K562 (cell line): ENCODE results near the gene ZCCHC14. TPM values are rescaled to one million over a fixed set of nuclear protein-coding genes. Genes with fewer than 3 reads are reported as not detected.
A peak's percentile ranks its signal among the peaks of the same experiment; 100 is the strongest.

Source experiments
- ATAC-seq: fragments of 200-7000 bp; cut with Tn5 transposase; 3 replicates; pipeline ENCODE4 v1.9.1; 2020; ENCODE audit warnings: moderate library complexity
- BruUV-seq: library from RNA; stranded (reverse); fragments of 400-500 nt; replicated peaks from 2 replicates; lab custom pipeline; 2021; lab: Mats Ljungman, UMichigan
- CTCF ChIA-PET: fragments of 300-600 bp; formaldehyde crosslinking; extraction: SDS; loops from one replicate; lab custom pipeline; 2021; ENCODE audit warnings: low intra/inter-chr PET ratio; lab: Yijun Ruan, JAX
- POLR2A ChIA-PET: fragments of 300-600, 350-650 bp; sonication (Branson Sonifier 250); formaldehyde crosslinking; extraction: SDS; loops from one replicate; lab custom pipeline; 2021; ENCODE audit warnings: antibody characterized with exemption, inconsistent platforms; lab: Yijun Ruan, JAX
- DNase-seq, 4 experiments: peaks; one replicate each; pipeline versions ENCODE4 v3.0.0 to v3.0.0-alpha.2; 2011 to 2018; ENCODE audit warnings: low spot score in 3 of 4, mixed read lengths in 3 of 4; ENCODE audit errors: extremely low read depth in 1 of 4
- FAIRE-seq: peaks from 2 replicates; lab custom pipeline; 2011; peaks lifted over from hg19 to GRCh38; lab: Jason Lieb, UNC
- H2AFZ ChIP-seq: 2 replicates; pipeline ENCODE4 v1.6.0; 2011; ENCODE audit warnings: low read depth, low read length, control low read depth, inconsistent platforms
- H3K27ac ChIP-seq: fragments of 200-600 bp; 3 replicates; pipeline ENCODE4 v1.8.0; 2011; ENCODE audit warnings: low read depth, mild to moderate bottlenecking, control low read depth, inconsistent platforms, low read length, moderate library complexity, mixed read lengths; ENCODE audit errors: extremely low read depth
- H3K27me3 ChIP-seq, 2 experiments: fragments of 300-600 bp in 1 of 2; 2 replicates in 1 of 2; 3 replicates in 1 of 2; pipeline versions ENCODE4 v1.6.0 to v1.8.0; 2011; ENCODE audit warnings: inconsistent platforms in 2 of 2, low read length in 2 of 2, mild to moderate bottlenecking in 1 of 2, mixed read lengths in 1 of 2, moderate library complexity in 1 of 2; ENCODE audit not compliant: control insufficient read depth in 2 of 2, insufficient read depth in 2 of 2
- H3K36me3 ChIP-seq: fragments of 300-600 bp; 3 replicates; pipeline ENCODE4 v1.8.0; 2011; ENCODE audit warnings: mild to moderate bottlenecking, low read length, inconsistent platforms; ENCODE audit not compliant: control insufficient read depth, insufficient read depth
- H3K4me1 ChIP-seq, 2 experiments: fragments of 200-600 bp in 1 of 2; replicated peaks in 1 of 2; 2 replicates in 1 of 2; 3 replicates in 1 of 2; pipeline versions ENCODE4 v1.5.1 to v1.8.0; 2011; ENCODE audit warnings: inconsistent platforms in 2 of 2, low read length in 2 of 2, mild to moderate bottlenecking in 1 of 2, mixed read lengths in 1 of 2, moderate library complexity in 1 of 2; ENCODE audit not compliant: control insufficient read depth in 2 of 2, insufficient read depth in 2 of 2
- H3K4me2 ChIP-seq: 2 replicates; pipeline ENCODE4 v1.6.1; 2011; ENCODE audit warnings: low read length, control low read depth, inconsistent platforms, mixed read lengths; ENCODE audit not compliant: insufficient read depth
- H3K4me3 ChIP-seq: fragments of 200-600 bp; sonication (generic), shearing (Covaris generic); 2 replicates; pipeline ENCODE4 v1.5.1; 2016; ENCODE audit warnings: control low read depth, inconsistent platforms
- H3K79me2 ChIP-seq: fragments of 200-600 bp; 3 replicates; pipeline ENCODE4 v1.8.0; 2011; ENCODE audit warnings: low read length, inconsistent platforms; ENCODE audit not compliant: control insufficient read depth, insufficient read depth
- H3K9ac ChIP-seq, 2 experiments: 2 replicates each; pipeline versions ENCODE4 v1.6.0 to v1.6.1; 2011; ENCODE audit warnings: low read depth in 2 of 2, low read length in 2 of 2, control low read depth in 1 of 2, inconsistent platforms in 1 of 2, mild to moderate bottlenecking in 1 of 2, mixed read lengths in 1 of 2; ENCODE audit not compliant: insufficient read depth in 1 of 2
- H3K9me1 ChIP-seq: one replicate; pipeline ENCODE4 v1.6.0; 2011; ENCODE audit warnings: inconsistent platforms, mild to moderate bottlenecking, low read length, moderate library complexity; ENCODE audit not compliant: control insufficient read depth, insufficient read depth
- H3K9me3 ChIP-seq: replicated peaks from 2 replicates; pipeline ENCODE4 v1.5.1; 2011; ENCODE audit warnings: low read depth, low read length, inconsistent platforms; ENCODE audit not compliant: control insufficient read depth, insufficient read depth
- H4K20me1 ChIP-seq: replicated peaks from 2 replicates; pipeline ENCODE4 v1.6.1; 2011; ENCODE audit warnings: low read length, inconsistent platforms, mixed read lengths; ENCODE audit not compliant: control insufficient read depth, insufficient read depth
- ATF3 ChIP-seq, 2 experiments: fragments of 450-650 bp in 1 of 2; sonication (generic) in 1 of 2; formaldehyde crosslinking in 1 of 2; IDR thresholded peaks in 1 of 2; conservative IDR thresholded peaks in 1 of 2; 2 replicates each; pipeline versions ENCODE4 v1.6.1 to v1.8.1; 2016 to 2023; ENCODE audit warnings: mild to moderate bottlenecking in 2 of 2, moderate library complexity in 2 of 2, inconsistent platforms in 1 of 2, missing genetic modification reagents in 1 of 2
- CBX2 ChIP-seq: fragments of 200-600 bp; sonication (generic); IDR thresholded peaks from one replicate; pipeline ENCODE4 v1.6.1; 2012; ENCODE audit warnings: mild to moderate bottlenecking, low read length, inconsistent platforms; ENCODE audit not compliant: insufficient read depth, poor library complexity, severe bottlenecking
- CCNT2 ChIP-seq: IDR thresholded peaks from 2 replicates; pipeline ENCODE4 v1.6.1; 2011; ENCODE audit warnings: borderline replicate concordance, low read depth, mild to moderate bottlenecking, moderate library complexity, mixed read lengths, low read length; ENCODE audit not compliant: insufficient read length; ENCODE audit errors: extremely low read depth
- CTCFL ChIP-seq: IDR thresholded peaks from 2 replicates; pipeline ENCODE4 v1.6.1; 2011; ENCODE audit warnings: borderline replicate concordance, low read depth, mild to moderate bottlenecking, moderate library complexity, low read length; ENCODE audit not compliant: insufficient read depth, poor library complexity, severe bottlenecking
- EHMT2 ChIP-seq: fragments of 450-650 bp; IDR thresholded peaks from 2 replicates; pipeline ENCODE4 v1.6.1; 2018; ENCODE audit warnings: antibody characterized with exemption
- ILK ChIP-seq: fragments of 450-650 bp; IDR thresholded peaks from 2 replicates; pipeline ENCODE4 v1.6.1; 2016; ENCODE audit warnings: missing genetic modification characterization, low read depth, mild to moderate bottlenecking, missing compliant biosample characterization, moderate library complexity, borderline replicate concordance
- KLF10 ChIP-seq: fragments of 250-450 bp; sonication (Bioruptor Pico); IDR thresholded peaks from 2 replicates; pipeline ENCODE4 v1.6.1; 2021; ENCODE audit warnings: matching md5 sums
- NCOA4 ChIP-seq: fragments of 450-650 bp; IDR thresholded peaks from 2 replicates; pipeline ENCODE4 v1.6.1; 2018; ENCODE audit warnings: mild to moderate bottlenecking; ENCODE audit not compliant: partially characterized antibody
- OTX1 ChIP-seq: fragments of 450-650 bp; formaldehyde crosslinking; IDR thresholded peaks from 2 replicates; pipeline ENCODE4 v1.4.0; 2022; ENCODE audit warnings: mild to moderate bottlenecking
- RBM17 ChIP-seq: fragments of 200-400 bp; formaldehyde crosslinking; IDR thresholded peaks from 2 replicates; pipeline ENCODE4 v1.6.1; 2017; ENCODE audit warnings: low read depth, mild to moderate bottlenecking, low read length, borderline replicate concordance
- SIRT6 ChIP-seq: IDR thresholded peaks from one replicate; pipeline ENCODE4 v1.6.1; 2012; ENCODE audit warnings: low read depth, mild to moderate bottlenecking, control low read depth, inconsistent platforms, low read length, moderate library complexity
- XRCC4 ChIP-seq: IDR thresholded peaks from one replicate; pipeline ENCODE4 v1.6.1; 2011; ENCODE audit not compliant: insufficient read depth, insufficient read length; ENCODE audit errors: extremely low read depth
- YY1 ChIP-seq, 3 experiments: IDR thresholded peaks; 2 replicates each; pipeline ENCODE4 v1.6.1; 2011; ENCODE audit warnings: low read length in 2 of 3, mild to moderate bottlenecking in 2 of 3, moderate library complexity in 2 of 3, borderline replicate concordance in 1 of 3, control low read depth in 1 of 3, low read depth in 1 of 3; ENCODE audit not compliant: insufficient read depth in 3 of 3, insufficient replicate concordance in 2 of 3, control insufficient read depth in 1 of 3, insufficient read length in 1 of 3; ENCODE audit errors: extremely low read depth in 1 of 3
- ZBTB34 ChIP-seq: fragments of 250-450 bp; sonication (Bioruptor Pico); IDR thresholded peaks from 2 replicates; pipeline ENCODE4 v1.8.0; 2021; ENCODE audit warnings: mild to moderate bottlenecking, moderate library complexity
- ZSCAN29 ChIP-seq: fragments of 450-650 bp; IDR thresholded peaks from 2 replicates; pipeline ENCODE4 v1.6.1; 2017
- WGBS: fragments of 100-300 bp; shearing (Covaris generic); methylation state at CpG from one replicate; pipeline ENCODE4 v1.1.6; 2016; ENCODE audit warnings: low coverage, mixed read lengths; ENCODE audit not compliant: insufficient coverage; ENCODE audit errors: missing lambda C conversion rate; 5-methylcytosine and 5-hydroxymethylcytosine counted together
- in situ Hi-C: fragments of 300-500 bp; cut with MboI; formaldehyde crosslinking; loops from 4 replicates; pipeline ENCODE4 v1.15.0; 2018; ENCODE audit warnings: inconsistent platforms, mixed read lengths
- intact Hi-C: fragments of 100-400 bp; cut with micrococcal nuclease; formaldehyde crosslinking; loops from 2 replicates; pipeline ENCODE4 v1.14.2; 2022
- polyA plus RNA-seq, 8 experiments: library from polyadenylated mRNA; depleted of rRNA in 4 of 8; stranded (reverse) in 5 of 8; unstranded in 3 of 8; fragments of >200 nt; fragmentation: Nextera tagmentation in 2 of 8; fragmentation: Illumina TruSeq in 1 of 8; extraction: Ambion mirVana in 2 of 8; extraction: Trizol in 1 of 8; gene quantifications; 2 replicates each; pipeline versions ENCODE4 v1.2.1 to v1.2.3, GENCODE V29; 2011 to 2014; ENCODE audit warnings: inconsistent platforms in 1 of 8, missing spikeins in 1 of 8
- total RNA-seq, 7 experiments: library from RNA; depleted of rRNA in 6 of 7; stranded (reverse); fragments of >200 nt in 6 of 7; fragmentation: Illumina TruSeq in 2 of 7; extraction: Trizol in 2 of 7; gene quantifications; 2 replicates each; pipeline versions ENCODE4 v1.2.1 to v1.2.3, GENCODE V29; 2011 to 2021; ENCODE audit warnings: low replicate concordance in 1 of 7

The ZCCHC14 gene
- total and polyA plus RNA-seq, 9 of the 15 experiments (the other 6 are each of a cell fraction or from before 2014, with no cell fraction given), result 1.5 to 12.4 (median 2.9) TPM

- ChIA-PET CTCF (no interaction called here), POLR2A (interaction anchor here (0.6 to 6.1 kb wide), 5 partner anchors 10 to 110 kb away, joined by 3 to 43 read pairs (median 3); partner anchors contain the start of gene MAP1LC3B)
- H3K4me3 ChIP-seq, result peak overlapping the region; percentile 78
- FAIRE-seq (no peak), ATAC-seq (peak; percentile 9), DNase-seq (peak in 3 of 4 experiments; percentile 38 to 45 (median 39))
- H3K9ac ChIP-seq, result peak overlapping the region; percentile 79 to 96
- H2AFZ ChIP-seq, result peak overlapping the region; percentile 93
- peak overlapping the region; percentile 85 for H3K4me2 ChIP-seq
- peak overlapping the region; percentile 88 for H3K27ac ChIP-seq
- peaks cover 11% of the 10 kb centered on the region; the same call in 1 of the 3 replicates for H3K36me3 ChIP-seq
- intact Hi-C loops (loop anchor here (2.0 kb wide), 1 partner anchor 68 kb away; the partner anchor contains the start of gene C16orf95), in situ Hi-C loops (no loop called here)
- no peaks in the 10 kb centered on the region for H3K27me3 ChIP-seq
- H3K9me1 ChIP-seq, result no peaks in the 10 kb centered on the region
- H3K9me3 ChIP-seq, result no peaks in the 10 kb centered on the region
- 18% methylated on average over 40 of the region's 64 CpGs for WGBS
- peaks cover 4% of the 10 kb centered on the region; the same call in 1 of the 2 replicates for H4K20me1 ChIP-seq
- H3K79me2 ChIP-seq, result peaks cover 44% of the 10 kb centered on the region
- no TSS peak for BruUV-seq
- H3K4me1 ChIP-seq, result peaks cover 38 to 41% of the 10 kb centered on the region in 2 experiments
- TF ChIP-seq RBM17 (no peak), CTCFL (no peak), EHMT2 (no peak), ILK (tag) (no peak), YY1 (IDR thresholded peaks at IDR 0.05; ENCODE audit: borderline replicate concordance in 1 of 3, control insufficient read depth in 1 of 3, extremely low read depth in 1 of 3, insufficient read depth in 3 of 3, insufficient read length in 1 of 3, insufficient replicate concordance in 2 of 3, low read depth in 1 of 3, low read length in 2 of 3) (no peak), ZBTB34 (CRISPR knock-in tag) (no peak), CCNT2 (peak; percentile 23), OTX1 (CRISPR knock-in tag) (no peak), SIRT6 (no peak), KLF10 (CRISPR knock-in tag) (no peak), NCOA4 (no peak), ZSCAN29 (no peak), CBX2 (no peak), XRCC4 (no peak), ATF3 (IDR thresholded peaks at IDR 0.05) (no peak), ATF3 (CRISPR knock-in tag; conservative IDR thresholded peaks at IDR 0.05) (no peak)
These were observed 108.5 kb downstream of the ZCCHC14 start for GRCh38 chr16:87384162-87384874.
